PC-9 (cell line): ENCODE measurements around the gene MAST4.

Experiments
- EZH2 ChIP-seq: fragments of 200-600 bp; sonication (generic); IDR thresholded peaks from 2 replicates; pipeline ENCODE4 v1.8.0; 2017; ENCODE audit warnings: antibody characterized with exemption, low read depth
- TF ChIP-seq, protein P1 (sequence below): fragments of 200-600 bp; sonication (generic); conservative IDR thresholded peaks from 2 replicates; pipeline ENCODE4 v1.6.1; 2017; ENCODE audit warnings: mixed run types, antibody characterized with exemption, mild to moderate bottlenecking, moderate library complexity

DNA sequence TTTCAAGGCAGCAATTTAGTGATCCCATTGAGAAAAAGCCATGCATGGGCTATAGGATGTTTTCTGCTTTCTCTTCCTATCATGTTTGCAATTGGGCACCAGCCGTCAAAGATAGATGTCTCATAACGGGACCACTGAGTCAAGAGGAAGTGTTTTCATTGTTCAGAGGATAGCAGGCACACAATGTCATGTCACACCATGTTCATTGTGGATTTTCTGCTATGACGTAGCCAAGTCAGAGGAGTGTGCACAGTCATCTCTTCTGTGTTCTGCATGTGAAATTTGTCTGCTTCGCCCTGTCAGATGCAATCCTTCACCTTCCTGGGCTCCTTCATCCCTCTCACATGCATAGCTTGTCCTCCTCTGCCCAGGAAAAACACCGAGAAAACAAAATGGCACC lies 494.4 kb downstream of the MAST4 start:
- TF ChIP-seq, protein P1, sequence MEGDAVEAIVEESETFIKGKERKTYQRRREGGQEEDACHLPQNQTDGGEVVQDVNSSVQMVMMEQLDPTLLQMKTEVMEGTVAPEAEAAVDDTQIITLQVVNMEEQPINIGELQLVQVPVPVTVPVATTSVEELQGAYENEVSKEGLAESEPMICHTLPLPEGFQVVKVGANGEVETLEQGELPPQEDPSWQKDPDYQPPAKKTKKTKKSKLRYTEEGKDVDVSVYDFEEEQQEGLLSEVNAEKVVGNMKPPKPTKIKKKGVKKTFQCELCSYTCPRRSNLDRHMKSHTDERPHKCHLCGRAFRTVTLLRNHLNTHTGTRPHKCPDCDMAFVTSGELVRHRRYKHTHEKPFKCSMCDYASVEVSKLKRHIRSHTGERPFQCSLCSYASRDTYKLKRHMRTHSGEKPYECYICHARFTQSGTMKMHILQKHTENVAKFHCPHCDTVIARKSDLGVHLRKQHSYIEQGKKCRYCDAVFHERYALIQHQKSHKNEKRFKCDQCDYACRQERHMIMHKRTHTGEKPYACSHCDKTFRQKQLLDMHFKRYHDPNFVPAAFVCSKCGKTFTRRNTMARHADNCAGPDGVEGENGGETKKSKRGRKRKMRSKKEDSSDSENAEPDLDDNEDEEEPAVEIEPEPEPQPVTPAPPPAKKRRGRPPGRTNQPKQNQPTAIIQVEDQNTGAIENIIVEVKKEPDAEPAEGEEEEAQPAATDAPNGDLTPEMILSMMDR: no peak
- no peak for TF ChIP-seq EZH2
